Body of pancreas (tissue), 4 donors: ENCODE measurements around the gene RBM33. TPM values are rescaled to one million over a fixed set of nuclear protein-coding genes. Genes with fewer than 3 reads are reported as not detected.

ENCODE experiments used
- ATAC-seq: fragments of 150-250 bp; one replicate; pipeline ENCODE4 v1.9.1; 2016
- DNase-seq, 4 donors: peaks; one replicate each; pipeline ENCODE4 v3.0.0-alpha.2; 2019
- H3K27ac ChIP-seq, 4 donors: fragments of 200-600 bp; sonication (generic); 1 replicate in 3 of 4; 2 replicates in 1 of 4; pipeline versions ENCODE4 v1.5.1 to v1.6.1; 2016 to 2019; ENCODE audit warnings: mild to moderate bottlenecking in 1 of 4, mixed read lengths in 1 of 4, moderate library complexity in 1 of 4
- H3K27me3 ChIP-seq, 2 donors: fragments of 200-600 bp; sonication (generic); one replicate each; pipeline ENCODE4 v1.6.0; 2016; ENCODE audit warnings: mild to moderate bottlenecking in 1 of 2
- H3K36me3 ChIP-seq, 2 donors: fragments of 200-600 bp; sonication (generic); replicated peaks in 1 of 2; 2 replicates each; pipeline ENCODE4 v1.5.1; 2016; ENCODE audit warnings: low read depth in 2 of 2; ENCODE audit not compliant: insufficient read depth in 1 of 2
- H3K4me1 ChIP-seq: fragments of 200-600 bp; sonication (generic); one replicate; pipeline ENCODE4 v1.6.0; 2016
- H3K4me3 ChIP-seq, 2 donors: fragments of 200-600 bp; sonication (generic); 1 replicate in 1 of 2; 2 replicates in 1 of 2; pipeline ENCODE4 v1.5.1; 2016 to 2019
- H3K9me3 ChIP-seq, 3 donors: fragments of 200-600 bp; sonication (generic); 1 replicate in 2 of 3; 2 replicates in 1 of 3; pipeline ENCODE4 v1.5.1; 2016
- POLR2A ChIP-seq, 3 donors: fragments of 450-650 bp; IDR thresholded peaks; one replicate each; pipeline ENCODE4 v1.6.1; 2016; ENCODE audit warnings: antibody characterized with exemption in 3 of 3, mild to moderate bottlenecking in 2 of 3
- WGBS, 2 donors: methylation state at CpG; one replicate each; pipeline ENCODE4 v1.1.5; 2017; 5-methylcytosine and 5-hydroxymethylcytosine counted together
- intact Hi-C: fragments of 100-400 bp; cut with DNase I; formaldehyde crosslinking; loops from one replicate; pipeline ENCODE4 v1.15.1; 2023
- total RNA-seq, 2 donors: library from RNA; depleted of rRNA; stranded (reverse); fragments of >200 nt; gene quantifications; one replicate each; pipeline ENCODE4 v1.1.0, GENCODE V29; 2016
- TF ChIP-seq, protein P1 (sequence below), 7 experiments: fragments of 450-650 bp in 4 of 7; fragments of 200-600 bp in 3 of 7; sonication (generic) in 3 of 7; IDR thresholded peaks; one replicate each; pipeline ENCODE4 v1.5.1; 2016 to 2019; ENCODE audit warnings: antibody characterized with exemption in 7 of 7

RBM33 gene
- total RNA-seq, 2 donors from 2014 or later = 30.6 to 78.4 TPM

DNA sequence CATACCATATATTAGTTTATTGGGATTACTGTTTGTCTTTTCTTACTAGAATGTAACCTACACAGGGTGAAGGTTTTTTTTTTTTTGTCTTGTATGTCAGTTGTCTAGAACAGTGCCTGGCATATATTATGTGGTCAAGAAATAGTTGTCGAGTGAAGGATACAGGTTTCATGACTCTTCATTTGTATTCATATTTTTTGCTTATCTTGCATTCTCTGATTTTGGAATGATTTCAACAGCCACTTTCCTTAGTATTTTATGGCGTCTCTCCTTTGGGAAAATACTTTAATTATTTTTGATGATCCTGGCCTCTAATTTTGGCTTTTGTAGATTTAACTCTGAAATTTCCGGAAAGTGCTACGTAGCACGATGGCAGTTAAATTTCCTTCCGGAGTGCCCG is 12.4 kb downstream of the RBM33 start:
- Histone ChIP-seq H3K27me3 (no peaks in the 10 kb centered on the region), H3K4me1 (peaks cover 39% of the 10 kb centered on the region), H3K9me3 (no peaks in the 10 kb centered on the region), H3K36me3 (no peaks in the 10 kb centered on the region), H3K27ac (no peak overlapping the region), H3K4me3 (no peak overlapping the region)
- DNase-seq = no peak
- intact Hi-C loops = no loop called here
- 63 to 64% methylated on average over 7 of the region's 7 CpGs for WGBS, 2 donors
- ATAC-seq = no peak
- TF ChIP-seq, protein P1, sequence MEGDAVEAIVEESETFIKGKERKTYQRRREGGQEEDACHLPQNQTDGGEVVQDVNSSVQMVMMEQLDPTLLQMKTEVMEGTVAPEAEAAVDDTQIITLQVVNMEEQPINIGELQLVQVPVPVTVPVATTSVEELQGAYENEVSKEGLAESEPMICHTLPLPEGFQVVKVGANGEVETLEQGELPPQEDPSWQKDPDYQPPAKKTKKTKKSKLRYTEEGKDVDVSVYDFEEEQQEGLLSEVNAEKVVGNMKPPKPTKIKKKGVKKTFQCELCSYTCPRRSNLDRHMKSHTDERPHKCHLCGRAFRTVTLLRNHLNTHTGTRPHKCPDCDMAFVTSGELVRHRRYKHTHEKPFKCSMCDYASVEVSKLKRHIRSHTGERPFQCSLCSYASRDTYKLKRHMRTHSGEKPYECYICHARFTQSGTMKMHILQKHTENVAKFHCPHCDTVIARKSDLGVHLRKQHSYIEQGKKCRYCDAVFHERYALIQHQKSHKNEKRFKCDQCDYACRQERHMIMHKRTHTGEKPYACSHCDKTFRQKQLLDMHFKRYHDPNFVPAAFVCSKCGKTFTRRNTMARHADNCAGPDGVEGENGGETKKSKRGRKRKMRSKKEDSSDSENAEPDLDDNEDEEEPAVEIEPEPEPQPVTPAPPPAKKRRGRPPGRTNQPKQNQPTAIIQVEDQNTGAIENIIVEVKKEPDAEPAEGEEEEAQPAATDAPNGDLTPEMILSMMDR (IDR thresholded peaks at IDR 0.05) = no peak
- no peak for TF ChIP-seq POLR2A (IDR thresholded peaks at IDR 0.05)

DNA sequence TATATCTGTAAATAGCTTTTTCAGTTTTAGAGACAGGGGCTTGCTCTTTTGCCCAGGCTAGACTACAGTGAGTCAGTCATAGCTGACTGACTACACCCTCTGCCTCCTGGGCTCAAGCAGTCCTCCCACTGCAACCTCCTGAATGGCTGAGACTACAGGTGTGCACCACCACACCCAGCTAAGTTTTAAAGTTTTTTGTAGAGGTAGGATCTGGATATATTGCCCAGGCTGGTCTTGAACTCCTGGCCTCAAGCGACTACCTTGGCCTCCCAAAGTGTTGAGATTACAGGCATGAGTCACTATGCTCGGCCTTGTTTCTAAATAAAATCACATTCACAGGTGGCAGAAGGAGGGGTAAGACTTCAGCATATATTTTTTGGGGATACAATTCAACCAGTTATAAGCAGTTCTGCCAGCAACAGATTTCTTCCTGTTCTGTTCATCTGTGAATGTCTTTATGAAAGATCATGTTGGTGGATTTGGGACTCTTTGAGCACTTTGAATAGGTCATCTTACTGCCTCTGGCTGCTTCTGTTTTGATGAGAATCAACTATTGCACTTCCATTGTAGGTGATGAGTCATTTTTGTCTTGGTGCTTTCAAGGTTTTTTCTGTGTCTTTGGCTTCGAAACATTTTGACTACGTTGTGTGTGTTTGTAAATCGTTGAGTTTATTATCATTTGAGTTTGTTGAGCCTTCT is 15.7 kb downstream of the RBM33 start:
- no peak for ATAC-seq
- no peak for DNase-seq
- Histone ChIP-seq H3K27ac (no peak overlapping the region), H3K4me1 (peaks cover 24% of the 10 kb centered on the region), H3K27me3 (no peaks in the 10 kb centered on the region), H3K4me3 (no peak overlapping the region), H3K9me3 (no peaks in the 10 kb centered on the region), H3K36me3 (no peaks in the 10 kb centered on the region)
- 84 to 87% methylated on average over 5 of the region's 5 CpGs for WGBS, 2 donors
- TF ChIP-seq, protein P1 (IDR thresholded peaks at IDR 0.05) = no peak
- intact Hi-C loops = no loop called here

GRCh38 chr7:155660758-155661093 is 16.3 kb downstream of the RBM33 start:
- Histone ChIP-seq H3K9me3 (no peaks in the 10 kb centered on the region), H3K36me3 (no peaks in the 10 kb centered on the region), H3K27me3 (no peaks in the 10 kb centered on the region), H3K4me1 (peaks cover 29% of the 10 kb centered on the region), H3K4me3 (no peak overlapping the region), H3K27ac (no peak overlapping the region)
- DNase-seq (no peak), ATAC-seq (no peak)
- no peak for TF ChIP-seq POLR2A (IDR thresholded peaks at IDR 0.05)
- TF ChIP-seq, protein P1 (IDR thresholded peaks at IDR 0.05) = no peak
- intact Hi-C loops = no loop called here
- WGBS, 2 donors = 83 to 87% methylated on average over 1 of the region's 1 CpG

- Histone ChIP-seq H3K4me3 (no peak overlapping the region), H3K27me3 (no peaks in the 10 kb centered on the region), H3K27ac (no peak overlapping the region), H3K9me3 (no peaks in the 10 kb centered on the region), H3K4me1 (peaks cover 40% of the 10 kb centered on the region), H3K36me3 (no peaks in the 10 kb centered on the region)
- 89 to 98% methylated on average over 4 to 5 of the region's 5 CpGs for WGBS, 2 donors
- intact Hi-C loops = no loop called here
- ATAC-seq (no peak), DNase-seq (no peak)
- no peak for TF ChIP-seq POLR2A (IDR thresholded peaks at IDR 0.05)
- TF ChIP-seq, protein P1 (IDR thresholded peaks at IDR 0.05) = no peak
Measured at GRCh38 chr7:155662343-155663043, 18.0 kb downstream of the RBM33 start.

DNA sequence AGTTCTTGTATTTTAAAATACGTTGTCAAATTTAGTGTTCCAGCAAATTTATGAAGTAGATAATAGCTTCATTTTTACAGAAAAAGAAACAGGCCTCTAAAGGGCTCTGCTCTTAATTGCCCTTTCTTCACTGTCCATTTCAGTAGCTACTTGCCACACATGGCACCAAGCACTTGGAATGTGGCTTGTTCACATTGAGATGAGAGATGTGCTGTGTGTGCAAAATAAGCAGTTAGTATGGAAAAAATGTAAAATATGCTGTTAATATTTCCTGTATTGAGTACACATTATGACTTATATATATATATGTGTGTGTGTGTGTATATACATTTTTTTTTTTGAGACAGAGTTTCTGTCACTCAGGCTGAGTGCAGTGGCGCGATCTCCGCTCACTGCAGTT is 19.5 kb downstream of the RBM33 start:
- WGBS, 2 donors = 58 to 73% methylated on average over 3 to 4 of the region's 4 CpGs
- ATAC-seq (no peak), DNase-seq (no peak)
- no peak overlapping the region for H3K27ac ChIP-seq
- intact Hi-C loops = no loop called here
- no peaks in the 10 kb centered on the region for H3K27me3 ChIP-seq
- H3K4me1 ChIP-seq = peaks cover 32% of the 10 kb centered on the region
- H3K9me3 ChIP-seq = no peaks in the 10 kb centered on the region
- H3K4me3 ChIP-seq = no peak overlapping the region
- no peaks in the 10 kb centered on the region for H3K36me3 ChIP-seq
- TF ChIP-seq, protein P1 (IDR thresholded peaks at IDR 0.05) = no peak
- no peak for TF ChIP-seq POLR2A (IDR thresholded peaks at IDR 0.05)
